ENCODE results near the gene MRPL22. TPM values are rescaled to one million over a fixed set of nuclear protein-coding genes. Genes with fewer than 3 reads are reported as not detected.
"Not testable (repeated sequence)": the region's sequence is repeated elsewhere in the genome, so short reads cannot be mapped to it uniquely, and the experiment has no call there.

The MRPL22 gene
- total and polyA plus RNA-seq, 4 donors = 26.9 to 88.0 (median 37.6) TPM

DNA sequence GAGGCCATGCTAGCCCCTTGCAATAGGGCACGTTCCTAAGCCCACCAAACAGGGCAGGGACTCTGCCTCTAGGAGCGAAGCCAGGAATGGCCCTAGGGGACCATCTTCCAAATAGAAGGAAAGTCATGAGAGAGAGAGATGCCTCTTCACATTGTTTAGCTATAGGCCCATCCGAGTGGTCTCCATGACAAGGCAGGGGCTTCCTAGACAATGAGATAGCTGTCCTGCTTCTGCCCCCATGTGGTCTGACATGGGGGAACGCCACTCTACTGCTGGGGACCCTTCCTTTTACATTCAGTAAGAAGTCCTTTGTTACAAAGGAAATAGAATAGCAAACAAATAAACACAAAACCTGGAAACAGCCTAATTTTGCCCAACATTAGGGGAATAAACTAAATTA lies 54.8 kb downstream of the MRPL22 start:
- WGBS, 2 donors = 75 to 82% methylated on average over 4 of the region's 4 CpGs
- Histone ChIP-seq H3K4me1 (ENCODE audit: control insufficient read depth in 5 of 5, insufficient read depth in 5 of 5, low read length in 5 of 5) (no peaks in the 10 kb centered on the region), H3K27me3 (ENCODE audit: control insufficient read depth in 3 of 3, insufficient read depth in 3 of 3, low read length in 2 of 3) (no peaks in the 10 kb centered on the region), H3K4me3 (no peak overlapping the region), H3K27ac (ENCODE audit: low read depth in 1 of 2, low read length in 1 of 2) (no peak overlapping the region), H3K36me3 (ENCODE audit: control insufficient read depth in 4 of 4, insufficient read depth in 4 of 4, low read length in 4 of 4) (no peaks in the 10 kb centered on the region), H3K9me3 (ENCODE audit: control insufficient read depth in 4 of 4, insufficient read depth in 3 of 4, low read length in 3 of 4) (no peaks in the 10 kb centered on the region), H3K9ac (ENCODE audit: insufficient read depth in 1 of 2, low read length in 2 of 2) (no peak overlapping the region)
- ATAC-seq (ENCODE audit: insufficient read depth, low FRiP score) (no peak), DNase-seq (no peak)
- TF ChIP-seq, protein P1, sequence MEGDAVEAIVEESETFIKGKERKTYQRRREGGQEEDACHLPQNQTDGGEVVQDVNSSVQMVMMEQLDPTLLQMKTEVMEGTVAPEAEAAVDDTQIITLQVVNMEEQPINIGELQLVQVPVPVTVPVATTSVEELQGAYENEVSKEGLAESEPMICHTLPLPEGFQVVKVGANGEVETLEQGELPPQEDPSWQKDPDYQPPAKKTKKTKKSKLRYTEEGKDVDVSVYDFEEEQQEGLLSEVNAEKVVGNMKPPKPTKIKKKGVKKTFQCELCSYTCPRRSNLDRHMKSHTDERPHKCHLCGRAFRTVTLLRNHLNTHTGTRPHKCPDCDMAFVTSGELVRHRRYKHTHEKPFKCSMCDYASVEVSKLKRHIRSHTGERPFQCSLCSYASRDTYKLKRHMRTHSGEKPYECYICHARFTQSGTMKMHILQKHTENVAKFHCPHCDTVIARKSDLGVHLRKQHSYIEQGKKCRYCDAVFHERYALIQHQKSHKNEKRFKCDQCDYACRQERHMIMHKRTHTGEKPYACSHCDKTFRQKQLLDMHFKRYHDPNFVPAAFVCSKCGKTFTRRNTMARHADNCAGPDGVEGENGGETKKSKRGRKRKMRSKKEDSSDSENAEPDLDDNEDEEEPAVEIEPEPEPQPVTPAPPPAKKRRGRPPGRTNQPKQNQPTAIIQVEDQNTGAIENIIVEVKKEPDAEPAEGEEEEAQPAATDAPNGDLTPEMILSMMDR (IDR thresholded peaks at IDR 0.05; ENCODE audit: control extremely low read depth, extremely low read depth) = no peak

DNA sequence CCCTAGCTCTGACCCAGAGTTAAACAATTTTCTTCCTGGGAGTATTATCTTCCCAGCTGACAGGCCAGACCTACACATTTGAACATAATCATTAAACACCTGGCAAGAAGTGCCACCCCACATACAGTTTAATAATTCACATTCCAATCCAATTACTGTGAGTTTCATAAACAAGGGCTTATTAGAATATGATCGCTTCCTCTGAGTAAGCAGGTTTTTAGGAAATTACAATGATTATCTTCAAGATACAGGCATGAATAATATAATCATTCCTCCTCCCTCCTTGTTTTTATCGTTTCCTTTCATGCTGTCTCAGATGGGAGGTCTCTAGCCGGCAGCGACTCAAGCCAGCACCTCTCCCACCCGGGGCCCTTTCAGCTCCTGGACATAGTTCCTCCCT lies 56.9 kb downstream of the MRPL22 start:
- TF ChIP-seq, protein P1 (IDR thresholded peaks at IDR 0.05; ENCODE audit: control extremely low read depth, extremely low read depth) = no peak
- H3K9me3 ChIP-seq (ENCODE audit: control insufficient read depth in 4 of 4, insufficient read depth in 3 of 4, low read length in 3 of 4) = no peaks in the 10 kb centered on the region
- H3K4me1 ChIP-seq (ENCODE audit: control insufficient read depth in 5 of 5, insufficient read depth in 5 of 5, low read length in 5 of 5) = no peaks in the 10 kb centered on the region
- DNase-seq (no peak), ATAC-seq (ENCODE audit: insufficient read depth, low FRiP score) (no peak)
- 21 to 41% methylated on average over 5 of the region's 5 CpGs for WGBS, 2 donors
- H3K4me3 ChIP-seq = no peak overlapping the region
- H3K27me3 ChIP-seq (ENCODE audit: control insufficient read depth in 3 of 3, insufficient read depth in 3 of 3, low read length in 2 of 3) = no peaks in the 10 kb centered on the region
- H3K36me3 ChIP-seq (ENCODE audit: control insufficient read depth in 4 of 4, insufficient read depth in 4 of 4, low read length in 4 of 4) = no peaks in the 10 kb centered on the region
- H3K27ac ChIP-seq (ENCODE audit: low read depth in 1 of 2, low read length in 1 of 2) = no peak overlapping the region
- no peak overlapping the region for H3K9ac ChIP-seq (ENCODE audit: insufficient read depth in 1 of 2, low read length in 2 of 2)

DNA sequence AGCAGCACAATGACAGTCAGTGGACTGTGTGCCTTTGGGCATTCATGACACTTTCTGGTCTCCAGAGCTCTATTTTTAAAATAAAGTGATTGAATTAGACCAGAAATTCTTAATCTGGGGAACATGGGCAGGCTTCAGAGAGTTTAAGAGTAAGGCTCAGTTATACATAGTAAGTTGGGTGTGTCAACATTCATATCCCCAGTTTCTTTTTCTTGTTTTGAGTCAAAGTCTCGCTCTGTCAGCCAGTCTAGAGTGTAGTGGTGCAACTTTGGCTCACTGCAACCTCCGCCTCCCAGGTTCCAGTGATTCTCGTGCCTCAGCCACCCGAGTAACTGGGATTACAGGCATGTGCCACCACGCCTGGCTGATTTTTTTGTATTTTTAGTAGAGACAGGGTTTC lies 59.0 kb downstream of the MRPL22 start:
- Histone ChIP-seq H3K9ac (ENCODE audit: insufficient read depth in 1 of 2, low read length in 2 of 2) (no peak overlapping the region), H3K27me3 (ENCODE audit: control insufficient read depth in 3 of 3, insufficient read depth in 3 of 3, low read length in 2 of 3) (no peaks in the 10 kb centered on the region), H3K9me3 (ENCODE audit: control insufficient read depth in 4 of 4, insufficient read depth in 3 of 4, low read length in 3 of 4) (no peaks in the 10 kb centered on the region), H3K4me3 (no peak overlapping the region), H3K36me3 (ENCODE audit: control insufficient read depth in 4 of 4, insufficient read depth in 4 of 4, low read length in 4 of 4) (no peaks in the 10 kb centered on the region), H3K4me1 (ENCODE audit: control insufficient read depth in 5 of 5, insufficient read depth in 5 of 5, low read length in 5 of 5) (peaks cover 0 to 1% (median 0%) of the 10 kb centered on the region in 5 donors), H3K27ac (ENCODE audit: low read depth in 1 of 2, low read length in 1 of 2) (no peak overlapping the region)
- DNase-seq (no peak), ATAC-seq (ENCODE audit: insufficient read depth, low FRiP score) (no peak)
- TF ChIP-seq, protein P1 (IDR thresholded peaks at IDR 0.05; ENCODE audit: control extremely low read depth, extremely low read depth) = no peak
- WGBS, 2 donors = 83 to 90% methylated on average over 5 of the region's 5 CpGs

DNA sequence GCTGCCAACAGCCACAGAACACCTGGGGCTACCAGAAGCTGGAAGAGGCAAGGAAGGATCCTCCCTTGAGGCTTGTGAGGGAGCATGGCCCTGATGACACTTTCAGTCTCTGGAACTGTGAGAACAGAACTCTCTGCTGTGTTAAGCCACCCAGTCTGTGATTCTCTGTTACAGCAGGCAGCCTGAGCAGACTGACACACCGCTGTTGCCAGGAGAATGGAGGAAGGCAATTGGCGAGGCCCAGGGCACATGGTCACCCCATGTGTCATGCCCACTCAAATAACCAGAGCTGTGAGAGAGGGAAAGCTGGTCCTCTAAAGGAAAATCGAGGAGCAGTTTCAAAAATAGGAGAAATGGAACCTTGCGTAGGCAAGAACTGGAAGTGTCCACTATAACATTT lies 60.6 kb downstream of the MRPL22 start:
- 93 to 96% methylated on average over 4 of the region's 4 CpGs for WGBS, 2 donors
- H3K27me3 ChIP-seq (ENCODE audit: control insufficient read depth in 3 of 3, insufficient read depth in 3 of 3, low read length in 2 of 3) = no peaks in the 10 kb centered on the region
- TF ChIP-seq, protein P1 (IDR thresholded peaks at IDR 0.05; ENCODE audit: control extremely low read depth, extremely low read depth) = no peak

DNA sequence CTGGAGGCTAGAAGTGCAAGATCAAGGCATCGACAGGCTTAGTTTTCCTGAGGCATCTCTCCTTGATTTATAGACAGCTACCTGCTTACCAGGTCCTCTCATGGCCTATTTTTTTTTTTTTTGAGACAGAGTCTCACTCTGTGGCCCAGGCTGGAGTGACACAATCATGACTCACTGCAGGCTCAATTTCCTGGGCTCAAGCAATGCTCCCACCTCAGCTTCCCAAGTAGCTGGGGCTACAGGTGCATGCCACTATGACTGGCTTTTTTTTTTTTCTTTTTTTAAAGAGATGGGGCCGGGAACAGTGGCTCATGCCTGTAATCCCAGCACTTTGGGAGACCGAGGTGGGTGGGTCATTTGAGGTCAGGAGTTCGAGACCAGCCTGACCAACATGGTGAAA lies 61.8 kb downstream of the MRPL22 start:
- not testable (repeated sequence) for H3K4me3 ChIP-seq; ATAC-seq (ENCODE audit: insufficient read depth, low FRiP score); H3K27ac ChIP-seq (ENCODE audit: low read depth in 1 of 2, low read length in 1 of 2); H3K4me1 ChIP-seq (ENCODE audit: control insufficient read depth in 5 of 5, insufficient read depth in 5 of 5, low read length in 5 of 5); DNase-seq; H3K9ac ChIP-seq (ENCODE audit: insufficient read depth in 1 of 2, low read length in 2 of 2); H3K9me3 ChIP-seq (ENCODE audit: control insufficient read depth in 4 of 4, insufficient read depth in 3 of 4, low read length in 3 of 4); H3K27me3 ChIP-seq (ENCODE audit: control insufficient read depth in 3 of 3, insufficient read depth in 3 of 3, low read length in 2 of 3); H3K36me3 ChIP-seq (ENCODE audit: control insufficient read depth in 4 of 4, insufficient read depth in 4 of 4, low read length in 4 of 4)
- 91 to 94% methylated on average over 4 of the region's 4 CpGs for WGBS, 2 donors

More for the DNA sequence above, 60.6 kb downstream of the MRPL22 start:
- Histone ChIP-seq H3K4me3 (no peak overlapping the region), H3K36me3 (ENCODE audit: control insufficient read depth in 4 of 4, insufficient read depth in 4 of 4, low read length in 4 of 4) (no peaks in the 10 kb centered on the region), H3K9ac (ENCODE audit: insufficient read depth in 1 of 2, low read length in 2 of 2) (no peak overlapping the region), H3K9me3 (ENCODE audit: control insufficient read depth in 4 of 4, insufficient read depth in 3 of 4, low read length in 3 of 4) (no peaks in the 10 kb centered on the region), H3K4me1 (ENCODE audit: control insufficient read depth in 5 of 5, insufficient read depth in 5 of 5, low read length in 5 of 5) (peaks cover 0 to 1% (median 0%) of the 10 kb centered on the region in 5 donors), H3K27ac (ENCODE audit: low read depth in 1 of 2, low read length in 1 of 2) (no peak overlapping the region)
- ATAC-seq (ENCODE audit: insufficient read depth, low FRiP score) (no peak), DNase-seq (no peak)
